K562 (cell line): ENCODE data around the gene SGPL1. TPM values are rescaled to one million over a fixed set of nuclear protein-coding genes. Genes with fewer than 3 reads are reported as not detected.

Experiments used
- BHLHE40 ChIP-seq: IDR thresholded peaks from 2 replicates; pipeline ENCODE4 v1.6.1; 2011; ENCODE audit warnings: low read length, improper control_type of control experiment
- EP400 ChIP-seq: fragments of 450-650 bp; IDR thresholded peaks from 2 replicates; pipeline ENCODE4 v1.6.1; 2017; ENCODE audit warnings: antibody characterized with exemption, mild to moderate bottlenecking, moderate library complexity
- FOS ChIP-seq: IDR thresholded peaks from 3 replicates; pipeline ENCODE4 v1.6.1; 2011; ENCODE audit not compliant: insufficient read length; ENCODE audit errors: extremely low read depth
- FOXO4 ChIP-seq: fragments of 450-650 bp; formaldehyde crosslinking; IDR thresholded peaks from 2 replicates; pipeline ENCODE4 v1.4.0; 2020; ENCODE audit warnings: mild to moderate bottlenecking, moderate library complexity
- HDAC8 ChIP-seq: fragments of 450-650 bp; IDR thresholded peaks from 2 replicates; pipeline ENCODE4 v1.6.1; 2016; ENCODE audit warnings: mild to moderate bottlenecking, missing genetic modification characterization, moderate library complexity, missing compliant biosample characterization
- HMG20A ChIP-seq: fragments of 450-650 bp; formaldehyde crosslinking; conservative IDR thresholded peaks from 2 replicates; pipeline ENCODE4 v1.4.0; 2020; ENCODE audit warnings: mild to moderate bottlenecking, mixed read lengths
- MCM7 ChIP-seq, 2 experiments: fragments of 450-650 bp; IDR thresholded peaks; 2 replicates each; pipeline ENCODE4 v1.6.1; 2016 to 2018
- NELFE ChIP-seq: IDR thresholded peaks from 2 replicates; pipeline ENCODE4 v1.6.1; 2011; ENCODE audit warnings: mild to moderate bottlenecking; ENCODE audit not compliant: insufficient read depth, insufficient read length
- PRDM10 ChIP-seq: fragments of 450-650 bp; IDR thresholded peaks from 2 replicates; pipeline ENCODE4 v1.6.1; 2018; ENCODE audit not compliant: partially characterized antibody
- SRSF1 ChIP-seq: fragments of 200-400 bp; formaldehyde crosslinking; IDR thresholded peaks from 2 replicates; pipeline ENCODE4 v1.6.1; 2017; ENCODE audit warnings: mild to moderate bottlenecking, low read depth, low read length, moderate library complexity
- SUPT5H ChIP-seq: fragments of 450-650 bp; IDR thresholded peaks from 2 replicates; pipeline ENCODE4 v1.6.1; 2016
- TAF7 ChIP-seq: fragments of 450-650 bp; IDR thresholded peaks from 2 replicates; pipeline ENCODE4 v1.6.1; 2016; ENCODE audit warnings: missing genetic modification characterization, missing compliant biosample characterization
- TCF7L2 ChIP-seq: fragments of 150-350 bp; IDR thresholded peaks from 2 replicates; pipeline ENCODE4 v1.6.1; 2016; ENCODE audit warnings: low read depth, mild to moderate bottlenecking, low read length, moderate library complexity
- THAP7 ChIP-seq: fragments of 250-450 bp; sonication (Bioruptor Pico); IDR thresholded peaks from 2 replicates; pipeline ENCODE4 v1.5.0; 2021
- THRAP3 ChIP-seq: fragments of 450-650 bp; IDR thresholded peaks from 2 replicates; pipeline ENCODE4 v1.6.1; 2016; ENCODE audit warnings: mild to moderate bottlenecking, inconsistent platforms, borderline replicate concordance
- ZBTB12 ChIP-seq: fragments of 250-450 bp; sonication (Bioruptor Pico); IDR thresholded peaks from 2 replicates; pipeline ENCODE4 v1.4.0; 2020
- ZBTB34 ChIP-seq: fragments of 250-450 bp; sonication (Bioruptor Pico); IDR thresholded peaks from 2 replicates; pipeline ENCODE4 v1.8.0; 2021; ENCODE audit warnings: mild to moderate bottlenecking, moderate library complexity
- ZKSCAN1 ChIP-seq: fragments of 150-350 bp; IDR thresholded peaks from 2 replicates; pipeline ENCODE4 v1.6.1; 2016; ENCODE audit warnings: low read depth, low read length
- ZNF165 ChIP-seq: fragments of 250-450 bp; sonication (Bioruptor Pico); IDR thresholded peaks from 2 replicates; pipeline ENCODE4 v1.4.0; 2020; ENCODE audit warnings: borderline replicate concordance
- ZNF316 ChIP-seq: fragments of 450-650 bp; IDR thresholded peaks from 2 replicates; pipeline ENCODE4 v1.6.1; 2016
- ZNF507 ChIP-seq: conservative IDR thresholded peaks from 2 replicates; pipeline ENCODE4 v1.6.1; 2017; ENCODE audit warnings: missing genetic modification characterization, missing compliant biosample characterization
- ZNF589 ChIP-seq: fragments of 200-800 bp; sonication (Bioruptor generic); IDR thresholded peaks from 2 replicates; pipeline ENCODE4 v1.6.1; 2016; ENCODE audit warnings: low read depth, missing genetic modification characterization, missing compliant biosample characterization
- polyA plus RNA-seq, 8 experiments: library from polyadenylated mRNA; depleted of rRNA in 4 of 8; stranded (reverse) in 5 of 8; unstranded in 3 of 8; fragments of >200 nt; fragmentation: Nextera tagmentation in 2 of 8; fragmentation: Illumina TruSeq in 1 of 8; extraction: Ambion mirVana in 2 of 8; extraction: Trizol in 1 of 8; gene quantifications; 2 replicates each; pipeline versions ENCODE4 v1.2.1 to v1.2.3, GENCODE V29; 2011 to 2014; ENCODE audit warnings: inconsistent platforms in 1 of 8, missing spikeins in 1 of 8
- total RNA-seq, 7 experiments: library from RNA; depleted of rRNA in 6 of 7; stranded (reverse); fragments of >200 nt in 6 of 7; fragmentation: Illumina TruSeq in 2 of 7; extraction: Trizol in 2 of 7; gene quantifications; 2 replicates each; pipeline versions ENCODE4 v1.2.1 to v1.2.3, GENCODE V29; 2011 to 2021; ENCODE audit warnings: low replicate concordance in 1 of 7

Gene SGPL1
- total and polyA plus RNA-seq, 9 of the 15 experiments (the other 6 are each of a cell fraction or from before 2014, with no cell fraction given): 6.0 to 18.0 (median 8.7) TPM

GRCh38 chr10:70815504-70816219 lies at the start of gene SGPL1 (continued):
- no peak for TF ChIP-seq PRDM10
- no peak for TF ChIP-seq ZNF589 (CRISPR knock-in tag)
- no peak for TF ChIP-seq ZBTB12
- TF ChIP-seq SRSF1: no peak
- no peak for TF ChIP-seq HMG20A
- TF ChIP-seq FOXO4 (CRISPR knock-in tag): no peak
- TF ChIP-seq ZNF507 (tag): no peak
- TF ChIP-seq ZNF165 (CRISPR knock-in tag): 0 out of 2 replicates have a peak, but pooled peaks have one; percentile 4
- peak; percentile 50; the same call in 1 of the 2 replicates for TF ChIP-seq BHLHE40
- 0 out of 2 replicates have a peak, but pooled peaks have one; percentile 3 for TF ChIP-seq EP400
- no peak for TF ChIP-seq ZNF316
- no peak for TF ChIP-seq ZBTB34 (CRISPR knock-in tag)
- 0 out of 2 replicates have a peak, but pooled peaks have one; percentile 27 for TF ChIP-seq ZKSCAN1
- TF ChIP-seq MCM7 (IDR thresholded peaks at IDR 0.05): no peak
- TF ChIP-seq NELFE: no peak
- no peak for TF ChIP-seq THAP7 (CRISPR knock-in tag)
- TF ChIP-seq TAF7: no peak
- TF ChIP-seq FOS: no peak
- peak; percentile 56; the same call in 1 of the 2 replicates for TF ChIP-seq HDAC8 (tag)
- TF ChIP-seq SUPT5H: peak; percentile 57
- no peak for TF ChIP-seq THRAP3
- TF ChIP-seq TCF7L2: no peak
